GM23338 (cell line): ENCODE data around the gene MGAT5. TPM values are rescaled to one million over a fixed set of nuclear protein-coding genes. Genes with fewer than 3 reads are reported as not detected.

ENCODE experiments used
- polyA plus RNA-seq: library from polyadenylated mRNA; unstranded; fragments of >200 nt; fragmentation: Nextera tagmentation; extraction: Ambion mirVana; gene quantifications from 2 replicates; pipeline ENCODE4 v1.2.1, GENCODE V29; 2016
- small RNA-seq: library from RNA; depleted of rRNA; stranded (forward); fragments of <200 nt; gene quantifications from one replicate; pipeline ENCODE3, GENCODE V24; 2014; ENCODE audit warnings: low replicate concordance
- total RNA-seq: library from RNA; depleted of rRNA; stranded (reverse); fragments of >200 nt; shearing (Covaris generic); gene quantifications from 2 replicates; pipeline ENCODE4 v1.2.3, GENCODE V29; 2014

Gene MGAT5
- total and polyA plus RNA-seq, 2 experiments from 2014 or later: 4.6 to 27.6 TPM

Small RNAs within 50 kb of the gene (small RNA-seq; reads per million reads assigned to genes)
- not detected for gene RNA5SP104
